BJ (cell line): Measurements from ENCODE around the gene COL4A1. TPM values are rescaled to one million over a fixed set of nuclear protein-coding genes. Genes with fewer than 3 reads are reported as not detected.

Source experiments
- CTCF ChIA-PET: fragments of 350-600 bp; formaldehyde crosslinking; extraction: SDS; loops from one replicate; lab custom pipeline; 2021; ENCODE audit warnings: antibody characterized with exemption, inconsistent platforms; lab: Yijun Ruan, JAX
- POLR2A ChIA-PET: fragments of 300-600 bp; sonication (Branson Sonifier 250); formaldehyde crosslinking; extraction: SDS; loops from one replicate; lab custom pipeline; 2021; ENCODE audit warnings: antibody characterized with exemption; lab: Charles Lee
- DNase-seq: peaks from one replicate; pipeline ENCODE4 v3.0.0-alpha.2; 2011; ENCODE audit warnings: low read depth
- H3K27me3 ChIP-seq: 2 replicates; pipeline ENCODE4 v1.6.0; 2011; ENCODE audit warnings: low read length; ENCODE audit not compliant: control insufficient read depth, insufficient read depth
- H3K36me3 ChIP-seq: 2 replicates; pipeline ENCODE4 v1.5.1; 2011; ENCODE audit warnings: low read length; ENCODE audit not compliant: control insufficient read depth, insufficient read depth
- H3K4me3 ChIP-seq: 2 replicates; pipeline ENCODE4 v1.5.1; 2011; ENCODE audit warnings: low read depth, mild to moderate bottlenecking, control low read depth, low read length
- CTCF ChIP-seq: IDR thresholded peaks from 2 replicates; pipeline ENCODE4 v1.5.1; 2011; ENCODE audit warnings: low read depth, mild to moderate bottlenecking, control low read depth, inconsistent platforms, low read length, moderate library complexity; ENCODE audit not compliant: insufficient read depth
- polyA plus RNA-seq: library from polyadenylated mRNA; depleted of rRNA; stranded (reverse); fragments of >200 nt; gene quantifications from 2 replicates; pipeline ENCODE4 v1.2.3, GENCODE V29; 2011

COL4A1 gene
- polyA plus RNA-seq, 1 experiment: 375 TPM

DNA sequence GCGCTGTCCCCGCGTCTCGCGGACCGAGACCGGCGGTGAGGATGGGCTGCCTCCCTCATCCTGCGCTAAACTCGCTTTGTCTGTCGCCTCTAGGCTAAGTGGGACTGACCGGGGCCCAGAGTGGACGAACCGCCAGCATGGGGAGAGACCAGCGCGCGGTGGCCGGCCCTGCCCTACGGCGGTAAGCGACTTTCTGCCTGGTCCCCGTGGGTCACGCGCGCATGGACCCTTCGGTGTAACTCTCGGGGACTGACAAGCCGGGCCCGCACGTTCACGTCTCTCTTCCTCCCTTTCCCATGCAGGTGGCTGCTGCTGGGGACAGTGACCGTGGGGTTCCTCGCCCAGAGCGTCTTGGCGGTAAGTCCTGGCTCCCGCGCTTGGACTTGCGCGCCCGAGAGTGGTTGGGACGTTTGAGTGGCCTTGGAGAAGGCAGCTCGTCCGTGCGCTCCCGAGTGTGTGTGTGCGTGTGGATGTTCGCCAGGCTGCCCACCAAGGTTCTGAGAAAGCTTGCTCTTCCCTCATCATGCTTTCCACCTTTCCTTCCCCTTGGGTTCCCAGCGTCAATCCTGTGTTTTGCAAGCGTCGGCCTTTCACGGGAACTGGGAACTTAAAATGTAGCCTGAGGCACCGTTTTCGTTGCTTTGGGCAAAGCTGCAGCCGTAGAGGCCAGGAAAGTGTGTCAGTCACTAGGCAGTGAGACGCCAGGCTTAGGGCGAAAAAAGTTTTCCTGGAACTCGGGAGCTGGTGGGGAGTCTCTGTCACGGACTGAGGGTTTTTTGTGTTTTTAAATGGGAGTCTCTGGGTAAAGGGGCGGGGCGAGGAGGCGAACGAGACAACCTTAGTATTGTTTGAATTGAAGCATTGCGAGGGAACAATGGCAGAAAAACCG, 1.1 kb upstream of the COL4A1 start:
- ChIA-PET CTCF (interaction anchor here (0.7 to 3.5 kb wide), 8 partner anchors 13 to 103 kb away, joined by 3 to 13 read pairs (median 4); no protein-coding TSS in a partner anchor), POLR2A (interaction anchor here (0.5 to 0.7 kb wide), 2 partner anchors 32 to 64 kb away, joined by 3 read pairs; no protein-coding TSS in a partner anchor)
- no peak for DNase-seq
- Histone ChIP-seq H3K4me3 (peak overlapping the region; percentile 76), H3K27me3 (no peaks in the 10 kb centered on the region), H3K36me3 (peaks cover 2% of the 10 kb centered on the region; the same call in 1 of the 2 replicates)
- no peak for TF ChIP-seq CTCF

GRCh38 chr13:110306340-110306959, 507 bp downstream of the COL4A1 start:
- H3K36me3 ChIP-seq: peaks cover 2% of the 10 kb centered on the region; the same call in 1 of the 2 replicates
- no peak for TF ChIP-seq CTCF
- POLR2A ChIA-PET: interaction anchor here (0.9 kb wide), 2 partner anchors 92 to 106 kb away, joined by 3 to 6 read pairs; no protein-coding TSS in a partner anchor
- DNase-seq: no peak
- H3K27me3 ChIP-seq: no peaks in the 10 kb centered on the region
- CTCF ChIA-PET: interaction anchor here (0.8 to 3.2 kb wide), 10 partner anchors 9 to 138 kb away, joined by 3 to 11 read pairs (median 3); no protein-coding TSS in a partner anchor
- peak overlapping the region; percentile 76 for H3K4me3 ChIP-seq

DNA sequence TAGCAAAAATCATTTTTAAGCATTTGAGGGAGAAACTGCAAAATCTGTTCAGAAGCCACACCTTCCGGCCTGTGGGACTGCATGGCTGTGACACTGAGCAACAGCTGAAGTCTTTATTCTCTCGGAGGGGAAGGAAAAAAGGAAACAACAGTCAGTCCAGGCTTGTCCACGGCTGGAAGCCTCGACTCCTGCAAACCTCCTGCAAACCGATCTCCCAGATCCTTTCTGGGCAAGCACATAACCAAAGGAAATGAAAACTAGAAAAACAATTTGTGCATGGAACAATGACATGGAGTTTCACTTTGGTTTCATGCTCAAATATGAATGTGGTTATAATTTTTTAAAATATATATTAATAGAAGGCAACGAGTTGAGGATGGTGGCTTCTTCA, 1.0 kb downstream of the COL4A1 start:
- ChIA-PET CTCF (interaction anchor here (0.8 to 3.2 kb wide), 9 partner anchors 10 to 139 kb away, joined by 3 to 11 read pairs (median 3); no protein-coding TSS in a partner anchor), POLR2A (interaction anchor here (0.9 kb wide), 2 partner anchors 93 to 106 kb away, joined by 3 to 6 read pairs; no protein-coding TSS in a partner anchor)
- no peak for TF ChIP-seq CTCF
- peaks cover under 1% of the 10 kb centered on the region; the same call in 1 of the 2 replicates for H3K36me3 ChIP-seq
- DNase-seq: no peak
- no peaks in the 10 kb centered on the region for H3K27me3 ChIP-seq
- H3K4me3 ChIP-seq: peak overlapping the region; percentile 76

DNA sequence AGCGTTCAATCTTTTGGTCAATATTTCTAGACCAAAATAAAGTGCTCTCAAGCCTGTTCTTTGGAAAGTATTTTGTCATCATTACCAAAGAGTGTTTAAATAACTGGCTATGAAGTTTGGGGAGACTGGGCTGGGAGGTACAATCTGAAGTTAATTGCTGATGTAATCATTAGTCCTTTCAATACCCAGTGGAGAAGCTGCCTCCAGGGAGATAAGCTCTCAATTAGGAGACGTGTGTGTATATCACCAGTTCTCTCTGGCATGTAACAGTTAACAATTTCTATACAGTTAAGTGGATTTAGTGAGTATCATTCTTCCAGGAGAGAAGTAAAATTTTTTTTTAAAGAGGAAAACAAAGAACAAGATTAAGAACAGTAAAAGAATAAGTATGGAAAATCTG, 1.4 kb downstream of the COL4A1 start:
- TF ChIP-seq CTCF: no peak
- H3K4me3 ChIP-seq: peak overlapping the region; percentile 76
- POLR2A ChIA-PET: interaction anchor here (0.9 kb wide), 1 partner anchor 107 kb away, joined by 6 read pairs; no protein-coding TSS in a partner anchor
- DNase-seq: no peak
- no peaks in the 10 kb centered on the region for H3K36me3 ChIP-seq
- CTCF ChIA-PET: interaction anchor here (0.9 to 3.2 kb wide), 7 partner anchors 10 to 106 kb away, joined by 3 to 11 read pairs (median 4); no protein-coding TSS in a partner anchor
- H3K27me3 ChIP-seq: no peaks in the 10 kb centered on the region
